GM19023 (cell line): Measurements from ENCODE around the gene CASP9.

Experiments used
- ATAC-seq: cut with Tn5 transposase; IDR thresholded peaks from one replicate; pipeline ENCODE4 v1.9.1; 2021; ENCODE audit warnings: mild to moderate bottlenecking, moderate library complexity; ENCODE audit not compliant: unreplicated experiment

CASP9 gene

DNA sequence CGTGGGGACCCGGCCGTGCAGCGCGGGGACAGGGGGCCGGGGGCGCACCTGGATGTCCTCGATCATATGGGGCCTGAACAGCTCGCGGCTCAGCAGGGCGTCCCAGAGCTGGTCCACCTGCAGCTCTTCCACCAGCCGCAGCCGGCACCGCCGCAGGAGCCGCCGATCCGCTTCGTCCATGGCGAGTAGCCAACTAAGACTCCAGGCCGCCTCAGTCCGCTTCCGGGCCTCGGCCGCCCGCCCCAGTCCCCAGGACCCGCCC, at the start of gene CASP9:
TSS of gene CASP9 (minus strand) at position 195 of the 262 bp plus-strand sequence. CDS start at position 180, 15 bp downstream.
- no peak for ATAC-seq

DNA sequence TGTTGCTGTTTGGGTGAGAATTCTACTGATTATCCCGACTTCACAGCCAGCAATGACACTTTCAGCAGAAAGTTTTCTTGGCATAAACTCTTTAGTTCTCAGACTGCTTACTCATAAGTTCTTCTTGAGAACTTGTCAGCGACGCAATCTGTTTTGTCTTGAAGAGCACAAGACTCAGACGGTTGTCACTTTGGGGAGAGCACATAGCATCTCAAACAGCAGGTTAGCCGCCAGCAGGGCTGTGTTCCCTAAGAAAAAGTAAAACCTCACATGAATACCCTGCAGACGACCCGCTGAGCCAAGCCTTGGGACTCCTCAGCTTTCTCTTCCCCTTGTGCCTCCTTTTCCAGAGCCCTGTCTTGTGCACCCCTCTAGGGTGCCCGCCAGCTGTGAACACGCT, 49.5 kb upstream of the CASP9 start:
- ATAC-seq = no peak

DNA sequence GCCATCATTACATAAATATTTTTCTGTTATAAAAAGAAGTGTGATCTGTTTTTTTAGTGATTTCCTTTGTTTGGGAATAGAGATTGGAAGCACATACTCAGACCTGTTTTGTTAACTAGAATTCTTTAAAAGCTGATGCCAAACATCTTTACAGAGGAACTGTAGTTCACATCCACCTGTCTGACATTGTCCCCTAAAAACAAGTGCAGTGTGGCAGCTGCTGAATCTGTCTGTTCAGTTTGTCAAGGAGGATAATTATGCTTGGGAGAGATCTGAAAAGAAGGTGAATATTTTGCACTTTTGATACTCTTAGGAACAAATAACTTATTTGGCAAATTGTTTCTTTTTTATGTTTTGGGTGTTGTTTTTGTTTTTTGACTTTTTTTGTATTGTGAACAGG, 47.3 kb upstream of the CASP9 start:
- ATAC-seq = no peak

DNA sequence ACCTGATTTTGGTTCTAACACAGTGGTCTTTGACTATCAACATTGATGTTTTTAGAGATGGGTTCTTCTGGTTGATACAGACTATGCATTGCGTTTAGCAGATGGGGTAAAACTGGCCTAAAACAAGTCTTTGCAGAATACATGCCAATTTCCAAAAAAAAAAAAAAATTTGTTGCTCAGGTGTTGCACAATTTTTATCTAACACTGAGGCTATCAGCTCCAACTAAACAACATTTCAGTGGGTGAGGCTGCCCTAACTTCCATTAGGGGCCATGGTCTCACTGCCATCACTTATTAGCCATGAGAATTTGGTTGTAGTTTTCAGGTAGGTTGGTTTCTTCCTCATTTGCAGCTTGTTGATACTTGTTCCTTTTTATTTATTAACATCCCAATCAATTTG, 46.8 kb upstream of the CASP9 start:
- no peak for ATAC-seq

DNA sequence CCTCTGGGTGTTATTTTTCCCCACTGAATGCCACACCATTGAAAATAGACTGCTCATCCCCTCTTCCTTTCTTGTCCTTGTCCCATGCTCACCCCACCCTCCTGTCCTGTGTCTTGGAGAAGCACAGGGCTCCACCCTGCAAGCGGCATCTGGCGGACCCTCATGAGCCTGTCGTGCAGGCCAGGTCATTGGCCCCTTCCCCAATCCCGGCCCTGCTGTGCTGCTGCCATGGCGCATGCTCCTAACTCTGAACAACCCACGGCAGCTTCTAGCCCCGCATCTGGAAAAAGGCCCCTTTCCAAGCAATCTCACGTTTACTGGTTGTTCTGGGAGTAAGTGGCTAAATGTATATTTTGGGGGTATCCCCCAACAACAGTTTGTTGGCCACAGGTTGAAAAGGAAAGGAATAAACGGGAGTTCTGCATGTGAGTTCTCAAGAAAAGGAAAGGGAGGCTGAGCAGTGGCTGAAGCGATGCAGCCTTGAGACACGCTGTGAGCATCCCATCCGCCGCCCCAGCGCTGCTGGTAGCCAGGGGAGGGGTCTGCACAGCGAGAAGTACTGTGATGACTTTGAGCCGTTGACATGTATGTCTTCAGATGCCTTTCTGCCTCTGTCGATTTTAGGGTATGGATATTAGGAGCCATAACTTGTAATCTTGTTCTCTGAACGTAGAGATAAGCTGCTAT, 44.5 kb upstream of the CASP9 start:
- no peak for ATAC-seq

DNA sequence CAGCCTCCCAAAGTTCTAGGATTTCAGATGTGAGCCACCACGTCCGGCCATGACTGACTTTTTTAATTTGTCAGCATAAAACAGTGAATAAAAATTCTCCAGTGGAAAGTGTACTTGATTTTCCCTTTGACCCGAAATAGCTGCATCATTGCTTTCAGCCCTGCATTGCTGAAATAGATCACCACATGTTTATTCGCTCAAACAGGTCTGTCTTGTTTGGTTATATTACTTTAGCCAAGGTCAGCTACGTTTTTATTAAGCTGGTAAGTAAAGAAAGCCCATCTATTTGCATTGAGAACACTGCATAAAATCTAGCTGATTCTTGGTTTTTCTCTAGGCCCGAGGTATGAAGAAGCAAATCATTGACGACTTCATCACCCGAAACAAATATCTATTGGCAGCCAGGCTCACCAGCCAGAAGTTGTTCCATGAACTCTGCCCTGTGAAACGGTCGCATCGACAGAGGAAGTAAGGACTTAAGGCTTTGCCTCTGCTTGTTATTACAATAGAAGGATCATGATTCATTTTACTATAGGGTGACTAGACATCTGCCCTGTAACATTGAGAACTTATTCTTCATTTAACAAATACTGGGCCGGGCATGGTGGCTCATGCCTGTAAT, 35.3 kb upstream of the CASP9 start:
- no peak for ATAC-seq

DNA sequence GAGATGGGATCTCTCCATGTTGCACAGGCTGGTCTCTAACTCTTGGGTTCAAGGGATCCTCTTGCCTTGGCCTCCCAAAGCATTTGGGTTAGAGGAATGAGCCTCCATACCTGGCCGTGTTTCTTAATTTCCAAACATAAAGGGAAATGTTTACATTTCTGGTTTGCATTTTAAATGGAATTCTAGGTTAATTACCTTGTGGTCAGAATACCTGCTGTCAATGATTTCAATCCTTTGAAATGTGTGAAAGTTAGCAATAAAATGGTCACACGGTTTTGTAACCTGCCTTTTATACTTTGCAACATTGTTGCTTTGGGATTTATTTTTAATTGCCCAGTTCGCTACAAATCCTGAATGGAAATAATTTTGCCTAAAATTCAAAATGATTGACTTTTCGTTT, 34.5 kb upstream of the CASP9 start:
- no peak for ATAC-seq

DNA sequence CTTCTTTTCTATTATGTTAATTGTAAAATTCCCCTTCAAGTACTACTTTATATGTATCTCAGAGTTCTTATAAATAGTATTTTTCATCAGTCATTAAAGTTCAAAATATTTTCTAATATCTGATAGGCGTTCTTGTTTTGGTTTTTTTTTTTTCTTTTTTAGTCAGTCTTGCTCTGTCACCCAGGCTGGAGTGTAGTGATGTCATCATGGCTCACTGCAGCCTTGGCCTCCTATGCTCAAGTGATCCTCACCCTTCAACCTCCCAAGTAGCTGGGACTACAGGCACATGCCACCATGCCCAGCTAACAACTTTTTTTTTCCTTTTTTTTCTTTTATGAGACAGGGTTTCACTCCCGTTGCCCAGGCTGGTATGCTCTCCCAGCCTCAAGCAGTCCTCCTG, 33.6 kb upstream of the CASP9 start:
- no peak for ATAC-seq

DNA sequence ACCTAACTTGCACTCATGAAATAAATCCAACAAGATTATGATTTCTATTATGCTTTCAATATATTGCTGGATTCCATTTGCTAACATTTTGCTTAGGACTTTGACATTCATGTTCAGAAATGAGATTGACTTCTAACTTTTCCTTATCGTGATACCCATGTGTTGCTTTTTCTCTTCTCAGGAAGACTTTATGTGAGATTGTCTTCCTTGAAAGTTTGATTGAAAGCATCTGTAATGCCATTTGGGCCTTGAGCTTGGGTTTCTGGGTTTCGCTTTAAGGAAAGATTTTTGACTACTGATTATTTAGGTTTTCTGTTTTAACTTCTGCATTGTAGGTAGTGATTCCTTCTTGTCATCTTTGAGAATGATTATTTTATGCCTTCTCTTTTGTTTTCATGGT, 33.0 kb upstream of the CASP9 start:
- ATAC-seq = no peak

DNA sequence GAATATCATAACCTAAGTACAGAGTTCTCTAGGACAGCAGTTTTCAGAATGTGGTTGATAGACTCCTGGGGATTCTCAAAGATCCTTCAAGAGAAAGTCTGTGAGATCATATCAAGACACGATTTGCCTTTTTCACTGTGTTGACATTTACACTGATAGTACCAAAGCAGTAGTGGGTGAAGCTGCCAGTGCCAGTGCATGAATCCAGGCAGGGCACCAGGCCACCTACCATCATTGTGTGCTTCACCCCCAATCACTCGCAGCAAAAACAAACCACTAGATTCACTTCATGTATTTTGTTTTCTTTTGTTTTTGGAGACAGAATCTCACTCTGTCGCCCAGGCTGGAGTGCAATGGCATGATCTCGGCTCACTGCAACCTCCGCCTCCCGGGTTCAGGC, 26.6 kb upstream of the CASP9 start:
- ATAC-seq = no peak

DNA sequence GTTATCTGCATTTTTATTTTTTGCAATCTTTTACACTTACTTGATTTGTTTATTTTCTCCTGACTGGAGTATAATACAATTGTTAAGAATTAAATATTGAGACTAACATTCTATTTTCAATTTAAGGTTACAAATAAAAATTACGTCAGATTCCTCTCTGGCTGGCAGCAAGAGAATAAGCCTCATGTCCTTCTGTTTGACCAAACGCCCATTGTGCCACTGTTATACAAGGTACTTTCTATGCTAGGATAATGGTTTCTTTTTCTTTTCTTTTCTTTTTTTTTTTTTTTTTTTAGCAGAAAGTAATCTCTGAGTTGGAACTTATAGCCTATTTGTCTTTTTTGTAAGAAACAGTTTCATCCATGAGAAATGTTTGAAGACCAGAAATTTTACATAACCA, 22.6 kb upstream of the CASP9 start:
- ATAC-seq = no peak

DNA sequence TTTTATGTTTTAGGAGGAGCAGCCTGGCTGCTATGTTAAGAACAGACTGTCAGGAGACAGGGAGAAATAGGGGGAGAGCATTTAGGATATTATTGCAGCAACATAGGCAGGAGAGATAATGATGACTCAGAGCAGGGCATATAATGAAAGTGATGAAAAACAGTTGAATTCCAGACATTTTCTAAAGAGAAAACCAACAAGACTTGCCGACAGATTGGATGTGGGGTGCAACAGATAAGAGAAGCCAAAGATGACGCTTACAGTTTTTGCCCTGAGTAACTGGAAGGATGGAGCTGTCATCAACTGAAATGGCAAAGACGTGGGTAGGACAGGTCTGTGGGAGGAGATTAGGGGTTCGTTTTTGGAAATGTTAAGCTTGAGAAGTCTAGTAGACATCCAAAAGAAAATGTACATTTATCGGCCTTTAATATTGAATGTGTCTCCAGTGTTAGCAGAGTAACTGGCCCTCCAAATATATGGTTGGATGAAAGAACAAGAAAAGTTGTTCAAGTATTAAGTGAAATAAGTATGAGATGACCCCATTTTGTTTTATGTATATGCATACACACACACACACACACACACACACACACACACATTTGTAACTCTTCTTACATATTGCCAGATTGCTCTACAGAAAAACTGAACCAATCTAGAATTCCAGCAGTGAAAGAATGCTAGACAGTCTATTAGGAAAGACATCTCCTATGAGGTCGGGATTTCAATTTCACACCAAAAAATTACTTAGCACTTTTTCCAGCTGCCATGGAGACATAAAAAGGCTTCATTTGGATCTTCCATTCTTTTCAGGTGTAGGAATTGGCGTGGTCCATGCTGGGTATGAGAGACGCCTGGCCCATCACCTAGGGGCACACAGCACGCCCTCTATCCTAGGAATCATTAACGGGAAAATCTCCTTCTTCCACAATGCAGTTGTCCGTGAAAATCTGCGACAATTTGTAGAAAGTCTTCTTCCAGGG, 19.9 kb upstream of the CASP9 start:
- no peak for ATAC-seq

DNA sequence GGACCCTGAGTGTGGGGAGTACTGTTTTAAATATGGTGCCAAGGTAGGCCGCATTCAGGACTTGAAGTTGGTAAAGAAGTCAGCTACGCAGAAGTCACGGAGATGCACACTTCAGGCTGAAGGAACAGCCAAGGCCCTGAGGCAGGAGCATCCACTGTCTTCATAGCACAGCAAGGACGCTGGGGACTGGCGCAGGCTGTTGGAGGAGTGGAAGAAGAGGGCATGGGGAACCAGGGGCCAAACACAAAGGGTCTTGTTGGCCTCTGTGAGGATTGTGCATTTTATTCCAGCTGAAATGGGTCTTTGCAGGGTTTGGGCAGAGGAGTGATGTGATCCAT, 19.2 kb upstream of the CASP9 start:
- ATAC-seq = no peak

DNA sequence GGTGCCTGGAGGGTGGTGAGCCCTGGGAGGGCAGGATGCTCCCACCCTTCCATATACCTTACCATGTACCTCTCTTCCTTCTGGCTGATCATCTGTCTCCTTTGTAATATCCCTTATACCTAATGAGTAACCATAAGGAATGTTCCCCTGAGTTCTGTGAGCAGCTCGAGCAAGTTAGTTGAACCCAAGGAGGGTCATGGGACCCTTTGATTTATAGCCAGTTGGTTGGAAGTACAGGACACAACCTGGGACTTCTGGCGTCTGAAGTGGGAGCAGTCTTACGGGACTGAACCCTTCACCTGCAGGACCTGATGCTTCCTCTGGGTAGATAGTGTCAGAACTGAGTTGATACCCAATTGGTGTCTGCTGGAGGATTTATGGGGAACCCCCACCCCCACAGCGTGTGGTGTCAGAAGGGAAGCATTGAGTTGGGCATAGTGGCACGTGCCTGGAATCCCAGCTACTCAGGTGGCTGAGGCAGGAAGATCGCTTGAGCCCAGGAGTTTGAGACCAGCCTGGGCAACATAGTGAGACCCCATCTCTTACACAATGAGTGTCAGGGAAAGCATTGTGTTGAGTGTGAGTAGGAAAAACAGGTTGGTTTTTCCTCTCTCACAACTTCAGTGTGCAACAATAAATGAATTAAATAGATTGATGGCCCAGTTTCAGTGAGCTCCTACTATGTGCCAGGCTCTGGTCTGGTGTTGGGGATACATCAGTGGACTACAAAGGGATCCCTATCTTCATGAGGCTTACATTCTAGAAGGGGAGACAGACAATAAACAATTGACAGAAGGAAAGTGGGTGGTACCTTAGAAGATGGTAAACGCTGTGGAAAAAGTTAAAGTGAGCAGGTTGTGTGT, 18.6 kb upstream of the CASP9 start:
- no peak for ATAC-seq

DNA sequence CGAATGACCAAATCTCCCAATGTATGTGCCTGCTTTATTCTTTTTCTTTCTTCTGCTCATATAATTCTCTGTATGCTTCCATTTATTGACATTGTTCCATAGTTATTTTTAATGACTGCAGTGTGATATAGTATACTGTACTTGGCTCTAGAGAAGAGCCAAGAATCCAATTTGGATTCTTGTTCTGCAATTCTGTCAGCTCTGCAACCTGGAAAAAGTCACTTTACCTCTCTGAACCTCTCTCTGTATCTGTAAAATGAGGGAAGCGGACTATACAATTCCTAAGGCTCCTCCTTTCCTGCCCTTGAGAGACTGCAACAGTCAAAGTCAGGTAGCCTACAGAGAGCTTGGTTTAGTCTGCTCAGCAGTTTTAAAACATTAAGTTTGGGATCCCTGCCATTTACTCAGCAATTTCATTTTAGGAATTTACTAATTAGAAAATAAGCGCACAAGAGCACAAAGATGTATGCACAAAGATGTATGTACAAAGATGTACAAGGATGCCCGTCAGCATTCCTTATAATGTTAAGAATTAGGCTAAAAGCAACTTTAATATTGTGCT, 17.3 kb upstream of the CASP9 start:
- no peak for ATAC-seq

DNA sequence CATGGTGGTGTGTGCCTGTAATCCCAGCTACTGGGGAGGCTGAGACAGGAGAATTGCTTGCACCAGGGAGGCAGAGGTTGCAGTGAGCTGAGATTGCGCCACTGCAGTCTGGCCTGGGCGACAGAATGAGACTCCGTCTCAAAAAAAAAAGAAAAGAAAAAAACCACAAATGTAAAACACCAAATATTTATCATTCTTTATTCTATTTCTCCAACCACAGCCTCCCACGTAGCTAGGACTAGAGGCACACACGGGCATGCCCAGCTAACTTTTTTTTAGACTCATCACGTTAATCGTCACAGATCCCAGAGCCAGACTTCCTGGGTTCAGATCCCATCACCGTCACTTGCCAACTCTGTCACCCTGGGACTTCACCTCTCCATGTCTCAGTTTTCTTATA, 16.2 kb upstream of the CASP9 start:
- ATAC-seq = no peak

DNA sequence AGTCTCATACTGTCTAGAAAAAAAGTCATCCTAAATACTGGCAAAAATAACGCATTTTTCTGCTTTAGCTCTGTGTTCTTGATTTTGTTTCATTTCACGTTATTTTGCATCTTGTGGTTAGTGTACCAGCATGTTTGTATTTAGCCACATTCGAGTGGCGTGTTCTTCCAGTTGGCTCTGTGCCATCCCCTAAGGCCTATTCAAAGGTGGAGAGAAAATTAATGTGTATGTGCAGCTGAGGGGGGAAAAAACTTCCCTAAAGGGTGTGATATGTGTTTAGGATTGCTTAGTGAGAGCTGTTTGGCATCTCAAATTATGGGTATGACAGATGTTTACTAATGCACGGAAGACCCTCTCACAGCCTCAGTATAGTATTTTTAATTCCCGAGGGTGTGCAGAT, 14.8 kb upstream of the CASP9 start:
- no peak for ATAC-seq

DNA sequence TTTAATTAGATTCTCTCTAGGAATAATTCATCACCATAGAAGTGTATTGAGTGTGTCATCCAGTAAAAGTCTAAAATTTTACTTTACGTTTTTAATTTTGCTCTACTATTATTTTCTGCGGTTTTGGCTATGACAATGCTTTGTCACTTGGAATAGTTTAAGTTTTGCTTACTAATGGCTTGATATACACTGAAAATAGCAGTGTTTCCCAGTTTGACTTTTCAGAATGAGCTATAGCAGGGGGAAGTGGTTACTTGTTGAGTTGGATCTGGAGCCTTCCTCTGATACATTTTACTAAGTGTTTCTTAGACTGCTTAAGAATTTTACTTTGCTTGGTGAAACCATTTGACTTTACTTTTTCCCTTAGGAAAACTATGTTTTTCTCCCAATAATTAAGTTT, 7.7 kb upstream of the CASP9 start:
- ATAC-seq = no peak

DNA sequence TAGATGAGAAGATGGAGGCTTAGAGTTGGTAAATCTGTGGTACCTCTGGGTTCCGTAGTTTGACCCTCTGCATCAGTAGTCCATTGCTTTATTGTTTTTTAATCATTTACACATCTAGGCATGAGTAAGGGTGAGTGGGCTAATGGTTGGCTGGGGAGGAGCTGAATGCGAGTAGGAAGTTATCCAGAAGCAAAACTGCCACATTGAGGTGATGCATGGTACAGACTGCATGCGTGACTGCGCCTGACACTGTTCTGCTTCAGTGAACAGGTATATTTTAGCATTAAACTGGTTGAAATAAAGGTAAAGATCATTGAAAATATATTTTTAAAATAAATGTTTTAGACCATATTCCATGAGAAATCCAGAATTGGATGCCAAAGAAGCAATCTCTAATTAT, 7.0 kb upstream of the CASP9 start:
- no peak for ATAC-seq

DNA sequence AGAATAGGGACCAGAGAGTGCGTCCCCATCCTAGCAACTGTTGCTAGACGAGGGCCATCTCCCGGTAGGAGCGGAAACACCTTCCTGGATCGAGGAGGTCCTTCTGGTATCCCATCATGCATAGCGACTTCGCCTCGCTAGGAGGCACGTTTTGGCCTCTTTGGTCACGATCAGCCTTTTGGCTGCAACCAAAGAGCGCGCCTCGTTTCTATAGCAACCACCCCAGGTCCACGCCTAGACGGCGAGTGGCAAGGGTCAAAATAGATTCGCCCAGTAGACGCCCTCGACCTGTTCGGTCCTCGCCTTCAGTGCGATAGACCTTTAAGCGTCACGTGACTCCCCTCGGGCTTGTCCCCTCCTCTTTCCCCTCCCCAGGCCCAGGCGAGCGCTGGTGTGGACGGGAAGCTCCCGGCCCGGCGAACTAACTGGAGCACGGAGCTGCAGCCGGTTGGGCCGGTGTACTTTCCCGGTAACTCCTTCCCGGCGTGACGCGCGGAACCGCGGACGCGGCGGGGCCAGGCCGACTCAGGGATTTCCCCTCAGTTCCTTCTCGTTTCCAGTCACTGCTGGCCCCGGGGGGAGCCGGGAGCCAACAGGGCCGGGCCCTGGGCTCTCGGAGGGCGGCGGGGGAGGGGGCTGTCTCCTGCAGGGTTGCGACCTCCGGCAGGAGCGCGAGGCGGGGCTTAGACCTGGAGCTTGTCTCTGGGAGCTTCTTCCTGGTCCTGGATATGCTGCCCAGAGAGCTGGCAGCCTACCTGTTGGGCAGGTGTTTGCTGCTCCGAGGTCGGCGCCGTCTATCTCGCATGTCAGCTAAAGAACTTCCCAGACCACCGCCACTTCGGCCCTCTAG, 2.7 kb upstream of the CASP9 start, which contains the start of gene DNAJC16:
TSS of gene DNAJC16 (plus strand) at position 359 of the 850 bp plus-strand sequence. CDS start 2,258 bp downstream, outside the sequence.
- peak; percentile 54 for ATAC-seq
